Measurements from ENCODE around the gene CCT8L2.
"Not testable (repeated sequence)": the region's sequence is repeated elsewhere in the genome, so short reads cannot be mapped to it uniquely, and the experiment has no call there.

DNA sequence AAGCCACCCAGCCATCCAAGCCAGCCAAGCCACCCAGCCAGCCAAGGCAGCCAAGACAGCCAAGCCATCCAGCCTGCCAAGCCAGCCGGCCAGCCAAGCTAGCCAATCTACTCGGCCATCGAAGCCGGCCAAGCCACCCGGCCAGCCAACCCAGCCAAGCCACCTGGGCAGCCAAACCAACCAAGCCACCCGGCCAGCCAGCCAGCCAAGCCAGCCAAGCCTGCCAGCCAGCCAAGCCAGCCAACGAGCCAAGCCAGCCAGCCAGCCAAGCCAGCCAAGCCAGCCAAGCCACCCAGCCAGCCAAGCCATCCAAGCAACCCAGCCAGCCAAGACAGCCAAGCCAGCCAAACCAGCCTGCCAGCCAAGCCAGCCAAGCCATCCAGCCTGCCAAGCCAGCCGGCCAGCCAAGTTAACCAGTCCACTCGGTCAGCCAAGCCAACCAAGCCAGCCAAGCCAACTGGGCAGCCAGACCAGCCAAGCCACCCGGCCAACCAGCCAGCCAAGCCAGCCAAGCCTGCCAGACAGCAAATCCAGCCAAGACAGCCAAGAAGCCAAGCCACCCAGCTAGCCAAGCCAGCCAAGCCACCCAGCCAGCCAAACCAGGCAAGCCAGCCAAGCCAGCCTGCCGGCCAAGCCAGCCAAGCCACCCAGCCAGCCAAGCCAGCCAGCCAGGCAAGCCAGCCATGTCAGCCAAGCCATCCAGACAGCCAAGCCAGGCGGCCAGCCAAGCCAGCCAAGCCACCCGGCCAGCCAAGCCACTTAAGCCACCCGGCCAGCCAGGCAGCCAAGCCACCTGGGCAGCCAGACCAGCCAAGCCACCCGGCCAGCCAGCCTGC, 26.8 kb downstream of the CCT8L2 start:
- not testable (repeated sequence) for TF ChIP-seq POLR2AphosphoS5 (IDR thresholded peaks at IDR 0.05; ENCODE audit: low read depth, low read length); POLR2A (IDR thresholded peaks at IDR 0.05; ENCODE audit: control extremely low read depth in 1 of 2, low read depth in 2 of 2, low read length in 2 of 2); FOSL1 (IDR thresholded peaks at IDR 0.05; ENCODE audit: insufficient read depth, low read depth, low read length); ASH2L (IDR thresholded peaks at IDR 0.05; ENCODE audit: low read length); ZNF274 (IDR thresholded peaks at IDR 0.05; ENCODE audit: borderline replicate concordance, extremely low read depth, low read length); YY1 (IDR thresholded peaks at IDR 0.05; ENCODE audit: low read depth, low read length); JUN (IDR thresholded peaks at IDR 0.05; ENCODE audit: low read depth, low read length); SIN3A (conservative IDR thresholded peaks at IDR 0.05 in 1 of 2, IDR thresholded peaks at IDR 0.05 in 1 of 2; ENCODE audit: low read depth in 1 of 2, low read length in 2 of 2); SP1 (IDR thresholded peaks at IDR 0.05; ENCODE audit: low read depth, low read length); TCF12 (IDR thresholded peaks at IDR 0.05; ENCODE audit: low read depth, low read length)
- TF ChIP-seq, protein P1, sequence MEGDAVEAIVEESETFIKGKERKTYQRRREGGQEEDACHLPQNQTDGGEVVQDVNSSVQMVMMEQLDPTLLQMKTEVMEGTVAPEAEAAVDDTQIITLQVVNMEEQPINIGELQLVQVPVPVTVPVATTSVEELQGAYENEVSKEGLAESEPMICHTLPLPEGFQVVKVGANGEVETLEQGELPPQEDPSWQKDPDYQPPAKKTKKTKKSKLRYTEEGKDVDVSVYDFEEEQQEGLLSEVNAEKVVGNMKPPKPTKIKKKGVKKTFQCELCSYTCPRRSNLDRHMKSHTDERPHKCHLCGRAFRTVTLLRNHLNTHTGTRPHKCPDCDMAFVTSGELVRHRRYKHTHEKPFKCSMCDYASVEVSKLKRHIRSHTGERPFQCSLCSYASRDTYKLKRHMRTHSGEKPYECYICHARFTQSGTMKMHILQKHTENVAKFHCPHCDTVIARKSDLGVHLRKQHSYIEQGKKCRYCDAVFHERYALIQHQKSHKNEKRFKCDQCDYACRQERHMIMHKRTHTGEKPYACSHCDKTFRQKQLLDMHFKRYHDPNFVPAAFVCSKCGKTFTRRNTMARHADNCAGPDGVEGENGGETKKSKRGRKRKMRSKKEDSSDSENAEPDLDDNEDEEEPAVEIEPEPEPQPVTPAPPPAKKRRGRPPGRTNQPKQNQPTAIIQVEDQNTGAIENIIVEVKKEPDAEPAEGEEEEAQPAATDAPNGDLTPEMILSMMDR (IDR thresholded peaks at IDR 0.05; ENCODE audit: control extremely low read depth in 1 of 3, insufficient read depth in 1 of 3, low read depth in 1 of 3, low read length in 3 of 3) = not testable (repeated sequence)

Measured in H1 (cell line).